ENCODE data around the gene TRDMT1. TPM values are rescaled to one million over a fixed set of nuclear protein-coding genes. Genes with fewer than 3 reads are reported as not detected.

TRDMT1 gene
- total RNA-seq, 1 experiment from 2014 or later, result 4.2 TPM

DNA sequence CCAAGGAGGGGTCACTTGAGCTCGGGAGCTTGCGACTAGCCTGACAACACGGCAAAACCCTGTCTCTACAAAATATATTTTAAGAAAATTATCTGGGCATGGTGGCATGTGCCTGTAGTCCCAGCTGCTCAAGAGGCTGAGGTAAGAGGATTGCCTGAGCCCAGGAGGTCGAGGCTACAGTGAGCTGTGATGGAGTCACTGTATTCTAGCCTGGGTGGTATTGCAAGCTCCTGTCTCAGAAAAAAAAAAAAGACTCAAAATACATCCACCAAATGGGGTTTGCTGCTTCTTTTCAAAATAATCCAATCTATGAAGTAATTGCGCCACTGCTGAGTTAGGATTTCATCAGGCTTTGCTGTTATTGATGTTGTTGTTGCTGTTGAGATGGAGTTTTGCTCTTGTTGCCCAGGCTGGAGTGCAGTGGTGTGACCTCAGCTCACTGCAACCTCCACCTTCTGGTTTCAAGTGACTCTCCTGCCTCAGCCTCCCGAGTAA lies 15.5 kb upstream of the TRDMT1 start:
- H3K4me1 ChIP-seq (replicated peaks; ENCODE audit: insufficient read depth), result peaks cover 35% of the 10 kb centered on the region
- no peak overlapping the region for H3K4me3 ChIP-seq
- CTCF ChIA-PET, result no interaction called here
- POLR2A ChIA-PET (ENCODE audit: unreplicated experiment), result no interaction called here
- H2AFZ ChIP-seq, result no peak overlapping the region
- peak overlapping the region; percentile 83 for H3K27ac ChIP-seq
- no TSS peak for BruUV-seq (replicated peaks)
- TF ChIP-seq CTCF (conservative IDR thresholded peaks at IDR 0.05), result no peak
- TF ChIP-seq EZH2 (IDR thresholded peaks at IDR 0.05; ENCODE audit: low read depth), result no peak
- no peaks in the 10 kb centered on the region for H3K9me2 ChIP-seq (ENCODE audit: insufficient read depth)
- no peaks in the 10 kb centered on the region for H3K9me3 ChIP-seq (ENCODE audit: insufficient read depth, low read depth)
- no peaks in the 10 kb centered on the region for H3K79me2 ChIP-seq (ENCODE audit: low read depth)
- no peaks in the 10 kb centered on the region for H3K27me3 ChIP-seq (ENCODE audit: insufficient read depth, low read depth)
- peaks cover 19% of the 10 kb centered on the region for H3F3A ChIP-seq (ENCODE audit: insufficient read depth, low read depth)
- H4K20me1 ChIP-seq (ENCODE audit: insufficient read depth), result no peaks in the 10 kb centered on the region
- no peaks in the 10 kb centered on the region for H3K36me3 ChIP-seq (ENCODE audit: low read depth)
- intact Hi-C loops (cut with micrococcal nuclease; ENCODE audit: unreplicated experiment), result loop anchor here (1.0 kb wide), 1 partner anchor 13 kb away; no protein-coding TSS in a partner anchor
- no peak for DNase-seq
- H3K4me2 ChIP-seq, result peak overlapping the region; percentile 15; the same call in 1 of the 2 replicates

DNA sequence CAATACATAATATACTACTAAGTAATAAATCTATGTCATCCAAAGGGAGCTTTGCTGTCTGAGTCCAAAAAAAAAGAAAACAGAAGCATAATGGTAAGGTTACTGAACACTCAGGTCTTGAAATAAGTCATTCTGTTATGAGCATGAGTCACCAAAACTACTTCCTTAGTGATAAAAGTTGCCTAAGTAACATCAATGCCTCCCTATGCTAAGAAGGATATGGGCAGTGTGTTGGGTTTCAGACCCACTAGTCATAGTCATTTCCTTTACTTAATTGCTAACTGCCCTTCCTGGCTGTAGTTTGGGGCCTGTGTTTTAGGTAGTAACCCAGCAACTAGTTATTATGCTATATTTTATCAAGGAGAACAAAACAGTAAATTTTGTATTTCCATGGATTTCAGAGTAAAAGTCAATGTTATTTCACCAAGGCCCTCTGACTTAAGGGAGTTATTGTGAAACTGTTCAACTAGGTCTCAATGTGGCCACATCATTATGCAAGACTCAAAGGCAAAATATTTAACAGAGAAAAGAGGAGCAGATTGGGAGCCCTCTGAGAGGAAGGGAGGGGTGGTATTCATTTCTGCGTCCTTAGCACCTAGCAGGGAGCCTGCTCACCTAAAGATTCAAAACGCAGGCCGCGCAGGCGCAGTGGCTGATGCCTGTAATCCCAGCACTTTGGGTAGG lies 14.9 kb upstream of the TRDMT1 start:
- Histone ChIP-seq H3F3A (ENCODE audit: insufficient read depth, low read depth) (peaks cover 19% of the 10 kb centered on the region), H2AFZ (no peak overlapping the region), H3K9me3 (ENCODE audit: insufficient read depth, low read depth) (no peaks in the 10 kb centered on the region), H3K4me3 (no peak overlapping the region), H3K27ac (peak overlapping the region; percentile 83), H3K4me2 (peak overlapping the region; percentile 43), H3K9me2 (ENCODE audit: insufficient read depth) (no peaks in the 10 kb centered on the region), H3K79me2 (ENCODE audit: low read depth) (no peaks in the 10 kb centered on the region), H3K36me3 (ENCODE audit: low read depth) (no peaks in the 10 kb centered on the region), H3K4me1 (replicated peaks; ENCODE audit: insufficient read depth) (peaks cover 35% of the 10 kb centered on the region), H4K20me1 (ENCODE audit: insufficient read depth) (no peaks in the 10 kb centered on the region), H3K27me3 (ENCODE audit: insufficient read depth, low read depth) (no peaks in the 10 kb centered on the region)
- no TSS peak for BruUV-seq (replicated peaks)
- POLR2A ChIA-PET (ENCODE audit: unreplicated experiment), result interaction anchor here (0.7 kb wide), 1 partner anchor 15 kb away, joined by 6 read pairs; the partner anchor contains the start of gene TRDMT1
- intact Hi-C loops (cut with micrococcal nuclease; ENCODE audit: unreplicated experiment), result loop anchor here (1.0 kb wide), 1 partner anchor 14 kb away; no protein-coding TSS in a partner anchor
- TF ChIP-seq EZH2 (IDR thresholded peaks at IDR 0.05; ENCODE audit: low read depth) (no peak), CTCF (conservative IDR thresholded peaks at IDR 0.05) (no peak)
- CTCF ChIA-PET, result no interaction called here
- DNase-seq, result peak; percentile 29 to 95

DNA sequence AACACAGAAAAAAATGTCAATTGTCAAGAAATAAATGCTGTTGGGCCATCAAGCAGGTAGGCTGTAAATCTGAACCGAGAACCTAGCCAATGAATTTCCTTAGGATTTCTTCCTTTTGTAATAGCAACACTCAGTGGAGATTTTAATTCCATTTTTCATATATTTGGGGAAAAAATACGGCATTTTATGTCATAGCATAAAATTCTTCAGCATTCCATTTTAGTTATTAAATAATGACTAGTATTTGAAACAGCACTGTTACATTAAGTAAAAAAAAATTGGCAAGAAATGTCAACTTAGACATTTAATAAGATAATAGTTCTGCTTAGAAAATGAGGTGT lies 14.3 kb upstream of the TRDMT1 start:
- no TSS peak for BruUV-seq (replicated peaks)

More for the DNA sequence above, 14.3 kb upstream of the TRDMT1 start:
- Histone ChIP-seq H3K36me3 (ENCODE audit: low read depth) (no peaks in the 10 kb centered on the region), H3K4me2 (peak overlapping the region; percentile 43), H3K27ac (peak overlapping the region; percentile 83), H3K4me1 (replicated peaks; ENCODE audit: insufficient read depth) (peaks cover 31% of the 10 kb centered on the region), H3K27me3 (ENCODE audit: insufficient read depth, low read depth) (no peaks in the 10 kb centered on the region), H3K9me3 (ENCODE audit: insufficient read depth, low read depth) (no peaks in the 10 kb centered on the region), H3K79me2 (ENCODE audit: low read depth) (no peaks in the 10 kb centered on the region), H4K20me1 (ENCODE audit: insufficient read depth) (no peaks in the 10 kb centered on the region), H3K4me3 (no peak overlapping the region), H3K9me2 (ENCODE audit: insufficient read depth) (no peaks in the 10 kb centered on the region), H2AFZ (no peak overlapping the region), H3F3A (ENCODE audit: insufficient read depth, low read depth) (peaks cover 19% of the 10 kb centered on the region)
- no peak for DNase-seq
- POLR2A ChIA-PET (ENCODE audit: unreplicated experiment), result interaction anchor here (0.7 kb wide), 1 partner anchor 14 kb away, joined by 6 read pairs; the partner anchor contains the start of gene TRDMT1
- TF ChIP-seq EZH2 (IDR thresholded peaks at IDR 0.05; ENCODE audit: low read depth) (no peak), CTCF (conservative IDR thresholded peaks at IDR 0.05) (no peak)
- intact Hi-C loops (cut with micrococcal nuclease; ENCODE audit: unreplicated experiment), result loop anchor here (1.0 kb wide), 1 partner anchor 15 kb away; no protein-coding TSS in a partner anchor
- CTCF ChIA-PET, result no interaction called here
